GM19324 (cell line): ENCODE measurements around the gene PMPCB.
"Not testable (repeated sequence)": the region's sequence is repeated elsewhere in the genome, so short reads cannot be mapped to it uniquely, and the experiment has no call there.

Experiments used
- ATAC-seq: cut with Tn5 transposase; IDR thresholded peaks from one replicate; pipeline ENCODE4 v1.9.1; 2021; ENCODE audit warnings: mild to moderate bottlenecking, moderate library complexity; ENCODE audit not compliant: unreplicated experiment, low FRiP score

PMPCB gene

DNA sequence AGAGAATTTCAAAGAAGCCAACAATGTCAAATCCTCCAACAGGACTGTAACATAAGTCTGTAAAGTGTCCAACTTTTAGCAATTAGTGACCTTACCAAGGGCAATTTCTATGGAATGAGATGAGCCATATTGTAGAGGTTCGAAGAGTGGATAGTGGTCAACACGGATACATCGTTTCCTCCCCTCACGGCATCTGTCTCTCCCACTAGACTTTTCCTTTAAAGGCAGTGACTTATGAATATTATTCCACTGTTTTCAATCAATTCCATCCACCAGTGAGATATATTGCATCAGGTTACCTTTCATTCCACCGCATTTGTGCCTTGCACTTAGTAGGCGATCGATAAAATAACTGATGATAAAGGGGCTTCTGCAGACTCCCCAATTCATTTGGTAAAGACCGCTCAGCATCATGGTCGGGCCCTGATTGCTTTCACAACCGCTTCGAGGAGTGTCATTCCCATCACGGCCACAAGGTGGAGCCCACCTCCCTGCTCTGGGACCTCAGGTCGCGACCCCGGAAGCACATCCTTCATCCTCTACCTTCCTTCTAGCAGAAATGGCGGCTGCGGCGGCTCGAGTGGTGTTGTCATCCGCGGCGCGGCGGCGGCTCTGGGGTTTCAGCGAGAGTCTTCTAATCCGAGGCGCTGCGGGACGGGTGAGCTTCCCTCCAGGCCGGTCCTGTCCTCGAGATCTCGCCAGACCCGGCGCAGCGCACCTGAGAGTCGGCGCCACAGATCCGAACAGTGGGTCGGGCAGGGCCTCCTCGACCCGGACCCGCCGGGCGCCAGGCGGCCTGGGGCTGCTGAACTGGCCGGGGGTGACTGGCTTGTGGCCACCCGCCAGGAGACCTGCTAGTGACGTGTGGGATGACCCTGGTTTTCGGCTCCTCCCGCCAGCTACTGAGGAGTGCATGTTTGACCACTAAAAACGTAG, at the start of gene PMPCB:
TSS of gene PMPCB (plus strand) at position 535 of the 936 bp plus-strand sequence. CDS start at position 560, 25 bp downstream.
- peak; percentile 94 for ATAC-seq

DNA sequence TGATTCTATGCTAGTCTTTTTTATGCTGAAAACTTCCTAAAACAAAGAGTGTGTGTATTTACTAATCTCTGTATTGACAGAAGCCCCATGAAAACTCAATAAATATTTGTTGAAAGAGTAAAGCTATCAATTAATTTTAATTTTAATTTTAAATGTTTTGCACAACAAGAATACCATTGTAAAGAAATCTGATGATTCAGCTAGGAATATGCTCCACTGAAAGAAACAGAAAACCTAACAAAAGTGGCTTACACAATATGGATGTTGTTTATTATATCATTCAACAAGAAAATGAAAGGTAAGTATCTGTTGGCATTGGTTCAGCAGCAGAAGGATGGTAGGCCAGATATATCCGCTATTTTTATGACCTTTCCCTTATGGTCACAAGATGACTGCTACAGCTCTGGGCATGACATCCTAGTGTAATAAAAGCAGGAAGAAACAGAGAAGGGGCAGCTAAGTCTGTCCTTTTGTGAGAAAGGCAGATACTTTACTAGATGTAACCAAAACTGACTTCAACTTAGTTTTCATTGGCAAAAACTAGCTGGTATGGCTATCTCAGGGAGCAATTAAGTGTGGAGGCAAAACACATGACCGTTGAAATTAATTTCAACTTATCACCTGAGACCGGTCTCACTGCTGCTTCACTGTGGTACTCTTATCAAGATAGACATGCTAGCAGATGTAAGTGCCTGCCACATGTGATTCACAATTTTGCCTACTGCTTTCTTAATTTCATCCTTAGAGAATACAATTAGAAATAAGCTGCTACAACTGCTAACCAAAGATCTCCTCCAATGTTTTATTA, 43.3 kb upstream of the PMPCB start:
- ATAC-seq: not testable (repeated sequence)

DNA sequence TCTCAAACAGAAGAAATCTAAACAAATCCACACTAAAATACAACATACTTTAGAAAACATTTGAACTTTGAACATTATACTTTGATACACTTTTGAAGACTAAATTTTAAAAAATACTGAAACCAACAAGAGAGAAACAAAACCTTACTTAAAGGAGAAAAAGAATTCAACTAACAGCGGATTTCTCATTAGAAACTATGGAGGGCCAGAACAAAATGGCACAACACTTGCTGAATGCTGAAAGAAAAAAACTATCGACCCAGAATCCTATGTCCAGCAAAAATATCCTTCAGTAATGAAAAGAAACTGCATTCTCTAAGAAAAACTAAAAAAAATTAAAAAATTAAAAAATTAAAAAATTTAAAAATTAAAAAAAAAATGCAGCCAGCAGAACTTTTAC, 33.2 kb upstream of the PMPCB start:
- ATAC-seq: not testable (repeated sequence)

GRCh38 chr7:103266229-103266628, 31.0 kb upstream of the PMPCB start:
- ATAC-seq: not testable (repeated sequence)

GRCh38 chr7:103273374-103273773, 23.9 kb upstream of the PMPCB start:
- not testable (repeated sequence) for ATAC-seq

DNA sequence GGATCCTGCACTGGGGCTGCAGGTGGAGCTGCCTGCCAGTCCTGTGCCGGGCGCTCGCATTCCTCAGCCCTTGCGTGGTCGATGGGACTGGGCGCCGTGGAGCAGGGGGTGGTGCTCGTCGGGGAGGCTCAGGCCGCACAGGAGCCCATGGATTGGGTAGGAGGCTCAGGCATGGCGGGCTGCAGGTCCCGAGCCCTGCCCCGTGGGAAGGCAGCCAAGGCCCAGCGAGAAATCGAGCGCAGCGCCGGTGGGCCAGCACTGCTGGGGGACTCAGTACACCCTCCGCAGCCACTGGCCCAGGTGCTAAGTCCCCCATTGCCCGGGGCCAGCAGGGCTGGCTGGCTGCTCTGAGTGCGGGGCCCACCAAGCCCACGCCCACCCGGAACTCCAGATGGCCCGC, 22.4 kb upstream of the PMPCB start:
- ATAC-seq: not testable (repeated sequence)

DNA sequence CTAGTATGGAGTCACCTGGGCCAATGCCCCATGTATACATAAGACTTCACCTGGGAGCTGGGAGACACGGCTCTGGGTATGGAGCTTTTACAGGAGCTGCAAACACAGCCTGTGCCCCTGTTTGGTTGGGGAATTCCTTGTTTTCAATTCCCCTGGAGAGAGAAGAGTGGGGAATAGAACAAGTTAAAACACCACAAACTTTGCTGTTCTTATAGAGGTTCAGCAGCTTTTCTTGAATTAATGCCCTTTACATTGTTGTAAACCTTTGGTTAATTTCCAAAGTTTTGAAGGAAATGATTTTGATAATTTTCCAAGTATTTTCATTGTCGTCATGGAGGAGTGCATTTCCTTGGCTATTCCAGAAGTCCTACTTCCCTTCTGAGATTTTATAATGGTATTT, 19.0 kb upstream of the PMPCB start:
- not testable (repeated sequence) for ATAC-seq

DNA sequence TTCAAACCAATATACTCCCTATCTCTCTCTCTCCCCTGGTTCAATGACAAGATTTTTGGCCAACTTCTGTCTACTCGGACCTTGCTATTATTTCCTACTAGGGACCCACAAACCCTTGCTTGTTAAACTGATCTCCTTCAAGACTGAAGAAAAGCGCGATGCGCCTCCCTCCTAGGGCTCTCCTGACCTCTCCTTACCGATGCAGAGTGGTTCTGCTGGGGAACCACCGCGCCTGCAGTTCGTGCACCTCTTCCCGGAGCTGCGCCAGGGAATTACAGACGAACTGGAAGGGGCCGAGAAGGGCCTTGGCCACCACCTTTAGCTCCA, 17.6 kb upstream of the PMPCB start:
- ATAC-seq: peak; percentile 33

GRCh38 chr7:103279963-103280802, 17.1 kb upstream of the PMPCB start:
- ATAC-seq: peak; percentile 96

- not testable (repeated sequence) for ATAC-seq
Observed at GRCh38 chr7:103280803-103281155, 16.5 kb upstream of the PMPCB start.

DNA sequence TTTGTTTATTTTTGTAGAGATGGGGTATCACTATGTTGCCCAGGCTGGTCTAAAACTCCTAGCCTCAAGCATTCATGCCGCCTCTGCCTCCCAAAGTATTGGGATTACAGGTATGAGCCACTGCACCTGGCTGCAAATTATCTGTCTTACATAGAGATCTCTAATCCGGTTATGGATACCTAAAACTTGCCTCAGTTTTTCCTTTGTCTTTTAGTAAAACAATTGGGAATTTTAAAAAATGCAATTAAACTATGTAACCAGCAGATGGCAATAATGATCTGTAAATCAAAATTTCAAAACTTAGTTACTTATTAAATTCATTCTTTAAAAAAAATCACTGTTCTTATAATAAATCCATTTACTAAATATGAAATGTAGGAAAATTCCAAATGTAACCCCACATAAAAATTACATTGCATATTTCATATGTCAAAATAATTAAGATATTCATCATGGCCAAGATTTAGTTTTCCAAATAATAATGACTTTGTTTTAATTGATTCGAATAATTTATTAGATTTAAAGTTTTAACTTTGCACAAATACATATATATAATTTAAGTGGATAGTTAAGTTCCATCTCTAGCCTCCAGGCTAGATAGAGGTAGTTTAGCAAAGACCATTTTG, 14.3 kb upstream of the PMPCB start:
- not testable (repeated sequence) for ATAC-seq

DNA sequence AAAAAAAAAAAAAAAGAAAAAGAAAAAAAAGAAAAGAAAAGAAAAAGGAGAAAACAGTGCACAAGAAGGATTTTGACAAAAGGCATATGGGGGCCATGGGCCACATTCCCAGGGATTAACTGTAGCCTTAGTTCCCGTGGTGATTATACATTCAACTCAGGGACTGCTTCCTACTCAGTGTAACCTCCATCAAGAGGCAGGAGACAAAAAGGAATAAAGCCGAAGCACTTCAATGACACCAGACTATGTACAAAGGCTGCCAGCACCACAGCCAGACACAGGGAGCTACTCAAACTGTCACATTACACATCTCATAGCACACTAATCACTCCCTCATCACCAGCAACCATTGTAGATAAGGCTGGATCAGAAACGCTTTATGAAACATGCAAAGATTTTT, 5.1 kb upstream of the PMPCB start:
- no peak for ATAC-seq

GRCh38 chr7:103293526-103293925, 3.7 kb upstream of the PMPCB start:
- ATAC-seq: no peak

GRCh38 chr7:103297837-103298179, 573 bp downstream of the PMPCB start:
- ATAC-seq: no peak

DNA sequence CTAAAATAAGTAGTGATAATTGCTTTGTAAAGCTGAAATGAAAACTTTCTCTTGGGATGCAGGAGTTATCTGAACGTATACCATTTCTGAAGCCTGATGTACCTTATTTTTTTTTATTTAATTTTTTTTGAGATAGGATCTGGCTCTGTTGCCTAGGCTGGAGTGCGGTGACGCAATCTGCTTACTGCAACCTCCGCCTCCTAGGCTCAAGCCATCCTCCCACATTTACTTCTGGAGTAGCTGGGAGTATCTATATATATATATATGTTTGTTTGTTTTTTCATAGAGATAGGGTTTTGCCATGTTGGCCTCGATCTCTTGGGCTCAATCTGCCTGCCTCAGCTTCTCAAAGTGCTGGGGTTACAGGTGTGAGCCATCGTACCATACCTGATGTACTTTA, 2.4 kb downstream of the PMPCB start:
- ATAC-seq: no peak

- ATAC-seq: no peak
Observed at GRCh38 chr7:103301441-103301840, 4.2 kb downstream of the PMPCB start.

DNA sequence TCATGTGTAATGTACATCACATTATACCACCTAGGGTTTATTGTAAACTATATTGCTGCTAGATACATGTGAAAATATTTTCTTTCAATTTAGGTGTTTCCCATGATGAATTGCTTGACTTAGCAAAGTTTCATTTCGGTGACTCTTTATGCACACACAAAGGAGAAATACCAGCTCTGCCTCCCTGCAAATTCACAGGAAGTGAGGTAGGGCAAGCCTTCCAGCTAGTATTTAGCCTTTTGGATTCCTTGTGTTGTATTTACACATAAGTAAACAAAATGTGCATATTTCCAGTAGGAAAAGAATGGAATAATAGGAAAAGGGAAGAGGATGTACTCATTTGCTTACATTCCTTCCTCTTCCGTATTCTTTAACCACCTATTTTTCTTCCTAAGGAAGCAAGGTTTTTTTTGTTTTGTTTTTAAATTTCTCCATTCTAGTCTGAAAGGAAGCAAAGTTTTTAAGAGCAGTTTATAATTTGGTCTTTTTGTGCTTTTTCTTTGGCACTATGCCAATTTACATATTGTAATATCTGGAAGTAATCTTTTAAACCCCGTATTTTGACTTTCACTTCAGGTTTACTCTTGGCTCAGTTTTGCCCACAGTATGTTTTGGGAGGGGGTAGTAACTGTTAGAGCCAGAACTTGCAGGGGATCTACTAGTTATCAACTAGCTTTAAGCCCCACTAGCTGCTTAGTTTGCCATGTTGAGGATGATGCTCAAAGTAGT, 10.4 kb downstream of the PMPCB start:
- ATAC-seq: no peak

GRCh38 chr7:103314852-103315251, 17.6 kb downstream of the PMPCB start:
- ATAC-seq: no peak

- no peak for ATAC-seq
Observed at GRCh38 chr7:103316380-103316941, 19.2 kb downstream of the PMPCB start.
